ENCODE data around the gene SGSM1.
"Not testable (repeated sequence)": the region's sequence is repeated elsewhere in the genome, so short reads cannot be mapped to it uniquely, and the experiment has no call there.

SGSM1 gene

DNA sequence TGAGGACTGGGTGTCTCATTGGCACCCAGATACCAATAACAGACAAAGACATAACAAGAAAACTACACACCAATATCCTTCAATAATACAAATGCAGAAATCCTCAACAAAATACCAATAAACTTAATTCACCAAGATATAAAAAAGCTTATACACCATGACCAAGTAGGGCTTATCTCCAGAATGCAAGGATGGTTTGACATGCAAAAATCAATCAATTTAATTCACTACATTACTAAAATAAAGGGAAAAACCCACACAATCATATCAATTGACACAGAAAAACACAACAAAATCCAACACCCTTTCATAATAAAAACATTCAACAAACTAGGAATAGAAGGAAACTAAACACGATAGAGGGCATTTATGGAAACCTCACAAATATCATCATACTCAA, 99.9 kb downstream of the SGSM1 start:
- no peak for DNase-seq

DNA sequence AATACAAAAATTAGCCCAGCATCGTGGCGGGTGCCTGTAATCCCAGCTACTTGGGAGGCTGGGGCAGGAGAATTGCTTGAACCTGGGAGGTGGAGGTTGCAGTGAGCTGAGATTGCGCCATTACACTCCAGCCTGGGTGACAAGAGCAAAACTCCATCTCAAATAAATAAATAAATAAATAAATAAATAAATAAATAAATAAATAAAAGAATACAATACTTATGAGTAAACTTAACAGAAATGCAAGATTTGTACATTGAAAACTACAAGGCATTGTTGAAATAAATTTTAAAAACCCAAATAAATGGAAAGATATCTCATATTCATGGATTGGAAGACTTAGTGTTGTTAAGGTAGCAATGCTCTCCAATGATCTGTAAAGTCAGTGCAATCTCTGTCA, 101.1 kb downstream of the SGSM1 start:
- DNase-seq: not testable (repeated sequence)

DNA sequence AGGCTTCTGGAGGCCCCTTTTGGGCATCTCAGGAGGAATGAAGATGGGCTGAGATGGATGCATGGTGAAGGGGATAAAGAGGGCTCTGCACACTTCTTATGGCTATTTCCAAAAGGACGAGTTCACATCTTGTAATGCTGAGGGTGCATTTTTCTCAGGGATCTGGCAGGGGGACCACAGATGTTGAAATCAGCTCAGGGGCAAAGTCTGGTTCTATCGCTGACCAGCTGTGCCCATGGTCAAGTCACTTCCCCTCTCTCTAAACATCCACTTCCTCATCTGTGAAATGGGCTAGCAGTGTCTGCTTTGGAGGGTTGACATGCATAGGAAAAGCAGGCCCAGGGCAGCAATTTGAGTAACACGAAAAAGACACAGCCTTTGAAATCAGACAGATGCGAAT, 114.0 kb downstream of the SGSM1 start:
- no peak for DNase-seq

DNA sequence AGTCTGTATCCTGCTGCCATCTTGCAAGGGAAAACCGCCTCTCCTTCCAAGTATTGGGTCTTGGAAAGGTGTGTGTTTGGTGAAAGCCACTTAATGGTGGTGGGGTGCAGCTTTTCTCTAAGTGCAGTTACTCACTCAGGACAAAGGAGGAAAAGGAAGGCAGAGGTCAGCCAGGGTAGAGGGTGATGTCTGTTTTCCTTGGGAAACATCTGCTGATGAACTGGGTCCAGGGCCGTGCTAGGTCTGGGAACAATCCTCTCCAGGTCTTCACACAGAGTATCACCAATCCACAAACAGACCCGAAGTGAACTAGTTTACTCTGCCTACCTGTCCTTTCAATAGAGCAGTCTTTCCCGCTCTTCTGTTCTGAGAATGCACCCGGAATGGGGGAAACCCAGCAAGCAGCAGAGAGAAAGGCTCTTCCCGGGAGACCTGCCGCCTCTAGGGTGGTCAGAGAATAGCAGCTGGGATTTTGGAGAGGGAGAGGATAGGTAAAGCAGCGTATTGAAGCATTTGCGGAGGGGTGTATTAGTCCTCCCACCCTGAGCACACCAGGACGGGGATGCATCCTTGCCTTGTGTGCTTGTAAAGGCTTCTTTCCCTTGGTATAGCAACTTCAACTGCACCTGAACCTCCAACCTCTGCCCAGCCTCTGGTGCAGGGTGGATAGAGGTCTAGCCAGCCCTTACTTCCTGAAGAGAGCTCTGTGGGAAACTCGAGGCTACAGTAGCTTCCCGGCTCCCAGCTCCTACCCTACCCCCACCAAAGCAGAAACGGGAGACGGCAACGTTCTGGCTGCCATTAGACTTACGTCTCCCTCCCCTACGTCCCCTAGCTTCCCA, 119.8 kb downstream of the SGSM1 start:
- DNase-seq: no peak

DNA sequence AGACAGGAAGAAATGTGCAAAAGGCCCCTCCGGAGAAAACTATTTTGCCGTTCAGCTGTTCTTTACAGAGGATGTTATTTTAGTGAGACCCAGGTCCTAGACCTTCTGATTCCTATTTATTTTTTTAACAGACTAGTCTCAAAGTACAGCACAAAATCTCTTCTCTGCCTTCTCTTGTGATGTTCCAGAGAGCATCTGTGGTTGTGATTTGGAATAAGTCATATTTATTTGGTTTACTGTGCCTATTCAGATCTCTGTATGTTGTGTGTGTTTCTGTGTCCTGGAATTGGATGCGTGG, 120.4 kb downstream of the SGSM1 start:
- no peak for DNase-seq

DNA sequence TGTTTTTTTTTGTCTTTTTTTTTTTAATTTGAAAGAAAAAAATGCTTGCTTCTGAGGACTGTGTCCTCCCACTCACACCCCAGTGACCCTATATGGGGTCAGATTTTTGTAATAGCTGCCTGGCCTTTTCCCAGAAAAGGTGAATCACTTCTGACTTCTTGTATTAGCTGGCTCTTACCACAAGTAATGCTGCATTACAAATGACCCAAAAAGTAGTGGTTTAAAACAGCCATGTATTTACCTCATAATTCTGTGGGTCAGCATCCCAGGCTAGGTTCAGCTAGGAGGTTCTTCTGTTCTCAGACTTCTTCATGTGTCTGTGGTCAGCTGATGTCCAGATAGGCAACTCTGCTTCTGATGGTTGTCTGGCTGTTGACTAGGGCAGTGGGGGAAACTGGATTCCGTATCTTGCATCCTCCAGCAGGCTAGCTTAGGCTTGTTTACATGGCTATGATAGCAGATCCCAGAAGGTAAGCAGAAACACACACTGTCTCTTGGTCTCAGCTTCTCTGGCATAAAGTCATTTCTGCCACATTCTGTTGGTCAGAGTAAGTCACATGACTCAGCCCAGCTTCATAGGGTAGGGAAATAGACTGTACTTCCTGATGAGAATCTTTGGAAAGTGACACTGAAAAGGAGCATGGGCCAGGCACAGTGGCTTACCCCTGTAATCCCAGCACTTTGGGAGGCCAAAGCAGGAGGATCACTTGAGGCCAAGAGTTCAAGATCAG, 121.0 kb downstream of the SGSM1 start:
- DNase-seq: no peak

DNA sequence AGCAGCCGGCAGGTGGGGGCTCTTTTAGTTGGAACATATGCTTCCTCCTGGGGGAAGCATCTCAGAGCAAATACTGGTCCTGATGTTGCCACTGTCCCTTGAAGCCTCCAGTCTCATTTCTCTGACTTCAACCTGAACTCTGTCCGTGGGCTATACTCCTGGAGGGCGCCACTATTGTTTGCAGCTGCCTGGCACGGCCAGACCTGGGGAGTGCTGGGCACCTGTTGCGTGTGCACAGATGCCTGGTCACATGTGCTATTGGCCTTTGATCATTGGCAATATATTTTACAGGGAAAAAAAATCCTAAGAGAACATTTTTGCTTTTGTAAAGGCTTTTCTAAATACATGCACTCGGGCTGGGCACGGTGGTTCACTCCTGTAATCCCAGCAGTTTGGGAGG, 122.3 kb downstream of the SGSM1 start:
- no peak for DNase-seq

DNA sequence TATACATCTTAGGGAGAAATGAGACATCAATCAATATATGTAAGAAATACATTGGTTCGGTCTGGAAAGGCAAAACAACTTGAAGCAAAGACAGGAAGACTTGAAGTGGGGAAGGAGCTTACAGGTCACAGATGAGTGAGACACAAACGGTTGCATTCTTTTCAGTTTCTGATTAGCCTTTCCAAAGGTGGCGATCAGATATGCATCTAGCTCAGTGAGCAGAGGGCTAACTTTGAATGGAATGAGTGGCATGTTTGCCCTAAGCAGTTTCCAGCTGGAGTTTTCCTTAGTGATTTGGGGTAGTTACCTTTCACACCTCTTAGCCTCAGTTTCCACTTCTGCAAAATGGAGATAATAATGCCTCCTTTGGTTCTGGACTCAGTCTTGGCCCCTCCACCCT, 124.7 kb downstream of the SGSM1 start:
- DNase-seq: no peak

DNA sequence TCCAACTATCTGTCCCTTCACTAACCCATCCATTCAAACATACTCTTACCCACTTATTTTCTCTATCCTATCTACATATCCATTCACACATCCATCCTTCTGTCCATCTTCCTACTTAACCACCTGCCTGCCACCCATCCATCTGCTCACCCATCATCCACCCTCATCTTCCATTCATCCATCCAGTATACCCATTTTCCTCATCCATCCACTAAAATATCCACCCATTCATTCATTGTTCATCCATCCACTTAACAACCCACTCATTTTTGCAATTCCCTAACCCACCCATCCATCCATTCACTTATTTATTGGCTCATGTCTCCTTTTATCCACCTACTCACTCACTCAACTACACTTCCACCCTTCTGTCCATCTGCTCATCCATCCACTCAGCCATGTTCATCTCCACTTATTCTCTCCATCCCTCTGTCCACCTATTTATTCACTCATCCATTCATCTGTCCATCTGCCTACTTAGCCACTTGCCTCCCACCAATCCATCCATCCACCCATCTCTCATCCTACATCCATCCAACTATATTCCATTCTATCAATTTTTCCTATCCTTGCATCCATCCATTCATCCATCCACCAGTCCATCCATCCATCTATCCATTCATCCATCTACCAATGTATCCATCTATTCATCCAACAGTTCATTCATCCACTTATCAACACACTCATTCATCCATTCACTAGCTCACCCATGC, 129.9 kb downstream of the SGSM1 start:
- no peak for DNase-seq

DNA sequence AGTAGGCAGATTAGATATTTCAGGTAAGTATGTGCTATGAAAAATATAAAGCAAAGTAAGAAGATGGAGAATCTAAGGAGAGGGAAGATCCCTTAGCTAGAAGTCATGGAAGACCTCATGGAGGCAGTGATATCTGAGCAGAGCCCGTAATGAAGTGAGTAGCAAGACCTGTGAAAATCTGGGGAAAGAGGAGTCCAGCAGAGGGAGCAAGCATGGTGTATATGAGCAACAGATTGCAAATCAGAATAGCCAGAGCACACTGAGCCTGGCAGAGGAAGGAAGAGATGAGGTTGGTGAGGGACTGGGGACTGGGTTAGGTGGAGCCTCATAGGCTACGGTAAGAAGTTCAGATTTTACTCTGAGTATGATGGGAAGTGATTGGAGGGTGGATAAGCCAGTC, 131.1 kb downstream of the SGSM1 start:
- no peak for DNase-seq

DNA sequence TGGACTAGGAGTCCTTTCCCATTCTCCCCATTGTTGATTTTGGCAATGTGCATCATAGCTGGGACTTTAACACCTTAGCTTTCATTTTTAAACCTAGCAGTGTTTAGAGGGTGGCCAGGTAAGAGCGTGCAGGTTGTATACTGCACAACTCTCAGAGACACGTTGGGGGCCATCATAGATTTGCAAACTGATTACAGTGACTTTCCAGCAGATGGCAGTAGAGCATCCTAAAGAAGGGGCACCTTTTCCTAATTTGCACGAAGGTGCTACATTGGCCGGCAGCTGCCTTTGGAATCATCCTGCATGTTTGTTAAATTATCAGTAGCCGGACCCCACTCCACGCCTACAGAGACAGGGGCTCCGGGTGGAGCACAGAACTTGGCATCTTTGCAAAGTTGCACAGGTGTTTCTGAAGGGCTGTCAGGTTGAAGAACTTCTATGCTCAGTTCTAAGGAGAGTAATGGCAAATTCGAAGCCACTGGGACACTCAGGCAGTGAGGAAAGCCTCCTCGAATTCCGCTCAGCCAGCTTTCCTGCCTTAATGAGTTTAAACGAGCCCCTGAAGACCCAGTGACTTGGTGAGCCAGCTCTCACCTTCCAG, 132.8 kb downstream of the SGSM1 start:
- no peak for DNase-seq

DNA sequence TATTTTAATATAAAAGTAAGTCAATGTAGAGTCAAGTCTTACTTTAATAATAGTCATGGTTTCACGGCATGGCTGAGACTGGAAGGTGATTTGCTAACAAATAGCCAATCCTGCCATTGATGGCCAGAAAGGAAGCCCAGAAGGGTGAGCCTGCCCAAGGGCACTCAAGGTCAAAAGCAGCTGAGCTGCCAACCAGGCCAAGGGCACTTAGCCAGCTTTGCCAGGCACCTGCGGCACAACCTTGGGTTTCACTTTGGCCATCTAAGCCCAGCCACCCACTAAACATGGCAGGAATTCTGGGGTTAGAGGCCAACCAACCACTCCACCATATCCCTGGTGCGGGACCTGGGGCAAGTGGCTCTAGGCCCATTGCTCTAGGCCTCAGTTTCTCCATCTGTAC, 136.3 kb downstream of the SGSM1 start:
- DNase-seq: no peak

DNA sequence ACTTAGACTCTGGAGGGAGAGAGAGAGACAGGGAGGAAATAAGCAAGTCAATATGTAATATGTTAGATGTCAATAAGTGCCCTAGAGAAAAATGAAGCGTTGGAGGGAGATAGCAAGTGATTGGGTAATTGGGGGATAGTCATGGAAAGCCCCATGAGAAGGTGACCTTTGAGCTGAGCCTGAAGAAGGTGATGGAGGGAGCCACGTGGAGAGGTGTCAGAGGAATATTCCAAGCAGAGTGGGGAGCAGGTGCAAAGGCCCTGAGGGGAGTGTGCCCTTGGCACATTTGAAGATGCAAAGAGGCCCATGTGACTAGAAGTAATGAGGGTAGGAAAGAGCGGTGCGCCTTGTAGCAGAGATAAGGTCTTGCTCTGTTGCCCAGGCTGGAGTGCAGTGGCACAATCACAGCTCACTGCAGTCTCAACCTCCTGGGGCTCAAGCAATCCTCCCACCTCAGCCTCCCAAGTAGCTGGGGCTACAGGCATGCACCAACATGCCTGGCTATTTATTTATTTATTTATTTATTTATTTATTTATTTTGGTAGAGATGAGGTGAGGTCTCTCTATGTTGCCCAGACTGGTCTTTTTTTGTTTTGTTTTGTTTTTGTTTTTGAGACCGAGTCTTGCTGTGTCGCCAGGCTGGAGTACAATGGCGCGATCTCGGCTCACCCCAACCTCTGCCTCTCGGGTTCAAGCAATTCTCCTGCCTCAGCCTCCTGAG, 138.4 kb downstream of the SGSM1 start:
- no peak for DNase-seq

DNA sequence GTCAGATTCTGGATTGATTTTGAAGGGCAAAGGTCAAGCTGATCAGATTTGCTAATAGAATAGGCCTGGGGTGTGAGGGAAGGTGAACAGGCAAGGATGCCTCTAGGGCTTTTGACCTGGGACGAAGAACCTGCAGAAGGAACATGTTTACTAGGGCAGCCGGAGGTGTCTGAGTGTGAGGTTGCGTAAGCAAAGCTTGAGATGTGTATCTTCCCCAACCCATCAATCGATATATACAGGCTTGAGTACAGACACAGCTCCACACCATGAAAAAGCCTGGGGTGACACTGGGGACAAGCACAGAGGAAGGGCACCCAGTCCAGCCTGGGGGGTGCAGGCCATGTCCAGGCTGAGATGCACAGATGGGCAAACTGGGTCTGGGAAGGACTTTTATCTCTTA, 139.4 kb downstream of the SGSM1 start:
- DNase-seq: no peak

DNA sequence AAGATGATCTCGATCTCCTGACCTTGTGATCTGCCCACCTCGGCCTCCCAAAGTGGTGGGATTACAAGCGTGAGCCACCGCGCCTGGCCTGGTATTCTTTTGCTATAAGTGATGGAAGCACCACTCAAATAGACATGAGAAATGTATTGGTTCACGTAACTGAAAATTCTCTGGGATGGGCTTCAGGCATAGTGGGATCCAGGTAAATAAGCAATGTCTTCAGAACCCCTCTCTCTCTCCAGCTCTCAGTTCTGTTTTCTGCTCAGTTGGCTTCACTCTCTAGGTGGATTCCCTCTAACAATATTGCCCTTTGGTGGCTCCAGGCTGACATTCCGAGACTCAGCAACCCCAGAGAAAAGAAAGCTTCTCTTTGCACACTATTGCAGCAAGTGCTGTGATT, 141.4 kb downstream of the SGSM1 start:
- no peak for DNase-seq

DNA sequence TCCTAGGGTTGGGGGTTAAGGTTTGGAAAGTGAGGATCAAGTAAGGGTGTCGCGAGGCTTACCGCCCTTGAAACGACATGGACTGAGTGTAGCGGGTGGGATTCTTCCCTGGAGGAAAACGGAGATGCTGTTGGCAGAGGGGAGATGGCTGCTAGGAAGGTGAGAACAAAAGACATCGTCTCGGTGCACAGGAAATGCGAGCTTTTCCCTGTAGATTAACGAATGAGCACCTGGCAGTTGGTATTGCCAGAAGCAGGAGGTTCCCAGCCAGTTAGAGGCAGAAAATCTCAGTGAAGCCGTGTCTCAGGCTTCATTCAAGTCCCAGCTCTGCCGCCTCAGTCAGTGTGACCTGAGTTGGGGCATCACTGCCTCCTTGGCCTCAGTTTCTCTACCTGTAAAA, 141.9 kb downstream of the SGSM1 start:
- no peak for DNase-seq

DNA sequence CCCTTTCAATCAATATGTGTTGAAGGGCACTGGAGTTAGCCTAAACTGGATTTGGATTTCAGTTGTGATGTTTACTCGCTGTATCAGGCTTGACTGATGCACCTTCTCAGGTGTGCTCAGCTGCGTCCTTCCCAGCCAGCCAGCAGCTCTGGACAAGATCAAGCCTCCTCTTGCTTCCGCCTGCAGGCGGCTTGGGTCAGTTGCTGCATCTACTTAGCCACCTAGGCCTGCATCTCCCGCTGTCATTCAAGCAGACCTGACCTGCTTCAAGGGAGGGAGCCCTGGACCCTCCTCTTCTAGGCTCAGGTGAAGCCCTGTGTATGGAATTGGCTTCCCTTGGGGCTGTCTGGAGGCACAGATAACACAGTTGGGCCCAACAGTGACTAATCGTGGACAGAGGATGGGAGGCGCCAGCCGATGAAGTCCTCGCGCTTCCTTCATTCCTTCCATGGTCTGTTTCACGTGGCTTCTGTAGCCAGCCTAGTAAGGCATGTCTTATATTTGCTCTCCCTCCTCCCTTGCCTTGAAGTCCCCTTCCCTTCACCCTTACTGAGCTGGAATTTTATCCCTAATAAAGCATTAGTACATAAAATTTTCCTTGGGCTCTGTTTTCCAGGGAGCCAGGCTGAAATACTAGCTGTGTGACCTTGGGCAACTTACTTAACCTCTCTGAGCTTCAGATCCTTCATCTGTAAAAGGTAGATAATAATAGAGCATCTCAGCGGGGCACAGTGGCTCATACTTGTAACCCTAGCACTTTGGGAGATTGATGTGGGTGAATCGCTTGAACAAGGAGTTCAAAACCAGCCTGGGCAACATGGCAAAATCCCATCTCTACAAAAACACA, 142.6 kb downstream of the SGSM1 start:
- no peak for DNase-seq

DNA sequence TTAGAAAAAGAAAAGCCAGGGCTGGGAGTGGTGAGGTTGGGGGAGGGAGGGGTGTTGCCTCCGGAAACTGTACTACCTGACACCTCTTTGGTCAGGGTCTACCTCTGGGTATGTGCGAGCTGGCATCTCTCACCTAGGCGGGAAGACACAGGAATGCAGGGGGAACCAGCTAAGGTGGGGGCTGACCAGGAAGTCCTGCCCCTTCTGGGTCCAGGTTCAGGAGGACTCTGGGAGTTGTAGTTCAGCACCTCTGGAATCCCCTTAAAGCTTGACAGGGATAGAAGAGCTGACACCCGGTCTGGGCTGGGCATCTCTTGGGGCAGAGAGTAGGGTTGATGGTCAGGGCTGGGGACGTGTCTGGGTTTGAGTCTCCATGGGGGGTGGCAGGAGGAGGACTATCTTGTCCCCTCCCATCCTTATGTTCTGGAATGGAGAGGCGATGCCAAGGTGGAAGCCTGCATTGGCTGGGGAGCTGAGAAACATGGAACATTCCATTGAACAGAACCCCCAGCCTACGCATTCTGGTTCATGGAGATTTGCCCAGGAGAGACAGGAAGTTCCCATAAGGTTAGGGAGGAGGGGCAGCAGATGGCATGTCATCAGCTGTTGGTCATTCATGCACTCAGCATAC, 144.4 kb downstream of the SGSM1 start:
- no peak for DNase-seq

DNA sequence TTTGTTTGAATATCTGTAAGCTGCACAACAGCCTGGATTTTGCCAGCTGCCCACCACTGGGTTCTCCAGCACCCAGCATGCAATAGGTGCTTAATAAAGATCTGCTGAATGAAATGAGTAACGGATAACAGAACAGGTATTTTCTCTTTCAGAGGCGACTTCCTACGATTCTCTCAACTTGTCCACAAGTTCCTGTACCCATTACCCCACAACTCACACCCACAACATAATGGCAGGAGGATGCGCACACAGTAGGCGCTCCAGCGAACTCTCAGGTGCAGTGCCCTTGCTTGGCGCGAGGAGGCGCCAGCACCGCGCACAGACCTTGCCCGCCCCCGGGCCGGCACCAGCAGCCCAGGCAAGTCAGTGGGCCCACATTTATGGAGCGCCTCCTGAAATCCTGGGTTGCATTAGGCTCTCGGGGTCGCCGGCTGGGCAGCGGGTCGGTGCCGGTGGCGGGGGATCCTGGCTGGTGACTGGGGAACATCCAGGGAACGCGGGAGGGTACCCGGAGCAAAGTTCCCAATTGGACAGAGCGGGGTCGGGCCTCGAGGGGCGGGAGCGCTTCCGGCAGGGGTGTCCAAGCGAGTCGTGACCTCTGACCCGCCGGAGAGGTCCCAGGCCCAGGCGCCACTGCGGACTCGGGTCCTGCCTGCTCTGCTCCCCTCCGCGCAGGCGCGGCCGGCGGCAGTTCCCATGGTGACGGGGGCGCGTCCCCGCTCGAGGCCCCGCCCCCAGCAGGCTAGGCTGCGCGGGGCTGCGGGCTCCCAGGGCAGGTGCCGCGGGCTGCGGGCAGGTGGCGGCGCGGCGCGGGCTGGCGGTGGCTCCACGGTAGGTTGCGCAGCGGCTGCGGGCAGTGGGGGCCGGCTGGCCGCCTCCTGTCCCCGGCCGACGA, 146.2 kb downstream of the SGSM1 start, which contains the start of gene KIAA1671:
Gene KIAA1671, plus strand, starts transcription at position 775 of the 895 bp plus-strand sequence. CDS start 75,284 bp downstream, outside the sequence.
- DNase-seq: no peak

DNA sequence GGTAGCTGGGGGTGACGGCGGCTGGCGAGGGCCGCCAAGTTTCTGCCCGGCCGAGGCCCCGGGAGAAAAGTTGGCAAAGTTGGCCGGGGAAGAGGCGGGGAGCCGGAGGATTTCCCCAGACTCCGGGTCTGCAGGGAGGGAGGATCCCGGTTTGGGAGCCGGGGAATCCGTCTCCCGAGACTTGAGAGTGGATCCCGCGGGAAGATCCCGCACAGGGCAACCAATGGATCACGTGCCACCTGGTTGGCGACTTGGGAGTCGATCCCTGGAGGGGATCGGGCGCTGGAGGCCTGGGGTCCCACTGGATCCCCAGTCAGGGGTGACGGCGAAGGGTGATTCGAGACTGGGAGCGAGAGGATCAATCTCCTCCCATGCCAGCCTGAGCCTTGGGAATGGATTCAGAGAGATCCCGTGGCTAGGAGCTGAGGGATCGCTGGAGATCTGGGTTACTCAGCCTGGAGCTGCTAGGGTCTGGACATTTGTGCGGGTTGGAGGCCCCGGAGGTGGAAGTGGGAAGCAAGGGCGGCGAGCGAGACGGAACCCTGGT, 146.9 kb downstream of the SGSM1 start:
- DNase-seq: no peak
